Fibroblast of pulmonary artery (primary cell): ENCODE results near the gene RASA1.
"Not testable (repeated sequence)": the region's sequence is repeated elsewhere in the genome, so short reads cannot be mapped to it uniquely, and the experiment has no call there.

ENCODE experiments used
- DNase-seq: peaks from one replicate; pipeline ENCODE4 v3.0.0-alpha.2; 2010; ENCODE audit warnings: low read depth
- H3K4me3 ChIP-seq: replicated peaks from 2 replicates; pipeline ENCODE4 v1.5.1; 2011; ENCODE audit warnings: low read depth, mild to moderate bottlenecking, control low read depth, low read length, moderate library complexity
- CTCF ChIP-seq: IDR thresholded peaks from 2 replicates; pipeline ENCODE4 v1.5.1; 2011; ENCODE audit warnings: mild to moderate bottlenecking, control low read depth, low read length, inconsistent platforms; ENCODE audit errors: missing control alignments

RASA1 gene

GRCh38 chr5:87278590-87279100 is 11.0 kb downstream of the RASA1 start:
- no peak overlapping the region for H3K4me3 ChIP-seq
- TF ChIP-seq CTCF, result no peak
- no peak for DNase-seq

DNA sequence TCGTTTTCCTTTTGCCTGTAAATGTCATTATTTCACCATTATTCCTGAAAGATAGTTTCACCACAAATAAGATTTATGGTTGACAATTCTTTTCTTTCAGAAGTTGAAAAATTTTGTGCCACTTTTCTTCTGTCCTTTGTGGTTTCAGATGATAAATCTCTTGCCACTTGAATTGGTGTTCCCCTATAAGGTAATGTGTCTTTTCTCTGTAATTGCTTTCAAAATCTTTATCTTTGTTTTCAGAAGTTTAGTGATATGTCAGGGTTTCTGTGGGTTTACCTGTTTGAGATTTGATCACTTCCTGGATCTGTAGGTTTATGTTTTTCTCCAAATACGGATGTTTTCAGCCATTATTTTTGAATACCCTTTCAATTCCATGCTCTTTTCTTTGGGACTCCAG is 14.6 kb downstream of the RASA1 start:
- TF ChIP-seq CTCF, result no peak
- DNase-seq, result no peak
- no peak overlapping the region for H3K4me3 ChIP-seq

- not testable (repeated sequence) for DNase-seq, H3K4me3 ChIP-seq
These were observed 19.6 kb downstream of the RASA1 start for GRCh38 chr5:87287266-87287665.

DNA sequence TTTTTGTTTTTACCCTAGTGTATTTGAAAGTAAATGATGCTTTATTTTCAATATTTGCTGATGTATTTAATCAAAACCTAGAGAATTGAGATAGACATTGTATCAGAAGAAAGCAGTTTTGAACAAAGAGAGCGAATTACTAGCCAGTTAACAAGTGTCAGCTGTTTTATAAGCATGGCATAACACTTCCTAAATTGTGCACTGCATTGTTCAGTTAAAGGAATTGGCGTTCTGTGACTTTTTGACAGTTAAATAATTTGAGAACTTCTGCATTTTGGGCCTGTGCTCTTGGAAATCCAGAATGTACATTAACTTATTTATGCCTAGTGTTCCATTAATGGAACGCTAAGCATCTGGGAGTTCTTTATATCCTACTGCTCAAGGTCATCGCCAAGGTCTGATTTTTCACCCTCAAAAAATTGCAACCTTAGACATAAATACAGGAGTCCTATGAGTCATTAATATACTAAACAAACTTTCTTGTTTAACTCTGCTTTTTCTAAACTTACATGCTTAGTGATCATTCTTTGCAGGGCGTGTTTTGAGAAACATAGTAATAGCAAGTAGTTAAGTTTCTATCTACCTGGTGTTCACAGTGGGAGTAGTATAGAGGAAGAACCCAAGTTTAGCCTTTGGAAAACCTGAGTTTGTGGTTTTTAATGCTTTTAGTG is 31.1 kb downstream of the RASA1 start:
- DNase-seq, result no peak
- TF ChIP-seq CTCF, result no peak
- H3K4me3 ChIP-seq, result no peak overlapping the region

- no peak for TF ChIP-seq CTCF
- no peak overlapping the region for H3K4me3 ChIP-seq
- no peak for DNase-seq
These were observed 32.5 kb downstream of the RASA1 start for GRCh38 chr5:87300176-87300575.

DNA sequence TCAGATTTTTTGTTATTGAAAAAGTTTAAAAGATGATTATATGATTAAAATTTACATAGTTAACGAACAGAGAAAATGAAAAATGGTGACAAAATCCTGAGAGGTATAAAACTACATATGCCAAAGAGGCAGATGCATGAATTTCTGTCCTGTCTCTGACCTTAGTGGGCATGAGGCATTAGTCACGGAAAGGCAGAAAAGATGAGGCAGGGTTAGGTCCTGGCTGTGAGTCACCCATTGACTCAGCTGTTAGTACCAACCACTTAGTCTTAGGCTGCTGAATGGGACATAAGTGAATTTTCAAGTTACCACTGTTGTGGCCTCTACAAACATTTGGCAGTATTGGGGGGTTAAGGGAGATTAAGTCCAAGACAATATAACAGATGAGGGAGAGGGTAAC is 33.1 kb downstream of the RASA1 start:
- no peak overlapping the region for H3K4me3 ChIP-seq
- DNase-seq, result peak; percentile 84
- TF ChIP-seq CTCF, result no peak

DNA sequence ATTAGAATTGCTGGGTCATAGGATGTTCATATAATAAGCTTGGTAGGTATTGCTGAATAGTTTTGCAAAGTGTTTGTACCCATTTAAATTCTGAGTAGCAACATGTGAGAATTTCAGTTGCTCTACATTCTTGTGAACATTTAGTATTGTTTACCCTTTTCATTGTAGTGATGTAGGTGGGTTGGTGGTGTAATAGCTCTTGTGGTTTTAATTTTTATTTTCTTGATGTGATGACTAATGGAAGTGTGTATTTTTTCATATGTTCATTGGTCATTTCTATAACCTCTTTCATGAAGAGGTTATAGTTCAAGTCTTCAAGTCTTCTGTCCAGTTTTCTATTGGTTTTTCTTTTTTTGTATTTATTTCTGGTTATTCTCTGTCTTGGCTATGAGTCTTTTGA is 34.4 kb downstream of the RASA1 start:
- TF ChIP-seq CTCF, result no peak
- peak; percentile 47 for DNase-seq
- H3K4me3 ChIP-seq, result no peak overlapping the region
